VCaP (cell line): Measurements from ENCODE around the gene MBD3L5.
"Not testable (repeated sequence)": the region's sequence is repeated elsewhere in the genome, so short reads cannot be mapped to it uniquely, and the experiment has no call there.

Experiments
- H3K27ac ChIP-seq: fragments of 450-650 bp; 2 replicates; pipeline ENCODE4 v1.5.1; 2017
- CTCF ChIP-seq: fragments of 450-650 bp; conservative IDR thresholded peaks from 2 replicates; pipeline ENCODE4 v1.5.1; 2017; ENCODE audit warnings: mild to moderate bottlenecking, moderate library complexity

Gene MBD3L5

DNA sequence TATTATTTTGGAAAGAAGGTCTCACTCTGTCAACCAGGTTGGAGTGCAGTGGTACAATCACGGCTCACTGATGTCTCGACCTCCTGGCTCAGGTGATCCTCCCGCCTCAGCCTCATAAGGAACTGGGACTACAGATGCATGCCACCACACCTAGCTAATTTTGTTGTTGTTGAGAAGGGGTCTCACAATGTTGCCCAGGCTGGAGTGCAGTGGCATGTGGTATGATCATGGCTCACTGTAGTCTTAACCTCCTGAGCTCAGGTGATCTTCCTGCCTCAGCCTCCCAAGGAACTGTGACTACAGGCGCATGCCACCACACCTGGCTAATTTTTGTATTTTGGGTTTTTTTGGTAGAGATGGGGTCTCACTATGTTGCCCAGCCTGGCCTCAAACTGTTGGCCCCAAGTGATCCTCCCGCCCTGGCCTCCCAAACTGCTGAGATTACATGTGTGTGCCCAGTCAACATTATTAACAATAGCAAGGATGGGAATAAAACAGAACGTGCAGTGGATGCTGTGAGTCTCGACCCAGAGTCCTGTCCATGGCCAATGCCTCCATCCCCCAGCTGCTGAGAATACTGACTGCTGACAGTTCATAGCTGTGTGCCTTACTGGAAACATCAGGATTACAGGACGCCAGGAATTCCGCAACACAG is 33.5 kb downstream of the MBD3L5 start:
- TF ChIP-seq CTCF = no peak
- no peak overlapping the region for H3K27ac ChIP-seq

- peak; percentile 26; the same call in 1 of the 2 replicates for TF ChIP-seq CTCF
Measured at GRCh38 chr19:7067122-7067521, 36.7 kb downstream of the MBD3L5 start.

GRCh38 chr19:7067716-7068115 is 37.3 kb downstream of the MBD3L5 start:
- TF ChIP-seq CTCF = no peak
- no peak overlapping the region for H3K27ac ChIP-seq

More at GRCh38 chr19:7067122-7067521, 36.7 kb downstream of the MBD3L5 start:
- H3K27ac ChIP-seq = not testable (repeated sequence)

DNA sequence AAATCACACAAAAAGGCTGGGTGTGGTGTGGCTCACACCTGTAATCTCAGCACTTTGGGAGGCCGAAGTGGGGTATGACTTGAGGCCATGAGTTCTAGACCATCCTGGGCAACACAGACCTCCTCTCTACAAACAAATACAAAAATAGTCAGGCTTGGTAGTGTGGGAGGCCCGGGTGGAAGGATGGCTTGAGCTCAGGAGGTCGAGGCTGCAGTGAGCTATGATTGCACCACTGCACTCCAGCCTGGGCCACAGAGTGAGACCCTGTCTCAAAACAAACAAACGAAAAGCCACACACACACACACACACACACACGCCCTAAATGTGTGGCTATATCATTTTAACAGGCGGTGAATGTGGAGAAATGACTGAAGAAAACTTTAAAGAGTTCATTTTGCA is 38.2 kb downstream of the MBD3L5 start:
- peak overlapping the region; percentile 69; the same call in 1 of the 2 replicates for H3K27ac ChIP-seq
- no peak for TF ChIP-seq CTCF

GRCh38 chr19:7069042-7069903 is 38.9 kb downstream of the MBD3L5 start, which contains the start of gene ZNF557:
Gene ZNF557, plus strand, starts transcription at chr19:7069703. Its CDS starts 5,372 bp downstream, at chr19:7075075.
- peak within 1 kb of the TSS; percentile 69 for H3K27ac ChIP-seq
- TF ChIP-seq CTCF = no peak

GRCh38 chr19:7069904-7070226 is 39.5 kb downstream of the MBD3L5 start:
- peak overlapping the region; percentile 69 for H3K27ac ChIP-seq
- no peak for TF ChIP-seq CTCF

- no peak for TF ChIP-seq CTCF
Measured at GRCh38 chr19:7072541-7072940, 42.2 kb downstream of the MBD3L5 start.

More at GRCh38 chr19:7072541-7072940, 42.2 kb downstream of the MBD3L5 start:
- no peak overlapping the region for H3K27ac ChIP-seq
